ENCODE measurements around the gene DDX27.
"Not testable (repeated sequence)": the region's sequence is repeated elsewhere in the genome, so short reads cannot be mapped to it uniquely, and the experiment has no call there.

DNA sequence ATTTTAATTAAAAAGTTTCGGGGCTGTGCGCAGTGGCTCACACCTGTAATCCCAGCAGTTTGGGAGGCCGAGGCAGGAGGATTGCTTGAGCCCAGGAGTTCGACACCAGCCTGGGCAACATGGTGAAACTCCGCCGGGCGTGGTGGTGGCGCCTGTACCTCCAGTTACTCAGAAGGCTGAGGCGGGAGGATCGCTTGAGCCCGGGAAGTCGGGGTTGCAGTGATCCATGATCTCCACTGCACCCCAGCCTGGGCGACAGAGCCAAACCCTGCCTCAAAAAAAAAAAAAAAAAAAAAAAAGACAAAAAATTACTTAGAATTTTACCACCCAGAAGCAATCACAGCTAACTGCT lies 501 bp upstream of the DDX27 start:
- TF ChIP-seq, protein P1, sequence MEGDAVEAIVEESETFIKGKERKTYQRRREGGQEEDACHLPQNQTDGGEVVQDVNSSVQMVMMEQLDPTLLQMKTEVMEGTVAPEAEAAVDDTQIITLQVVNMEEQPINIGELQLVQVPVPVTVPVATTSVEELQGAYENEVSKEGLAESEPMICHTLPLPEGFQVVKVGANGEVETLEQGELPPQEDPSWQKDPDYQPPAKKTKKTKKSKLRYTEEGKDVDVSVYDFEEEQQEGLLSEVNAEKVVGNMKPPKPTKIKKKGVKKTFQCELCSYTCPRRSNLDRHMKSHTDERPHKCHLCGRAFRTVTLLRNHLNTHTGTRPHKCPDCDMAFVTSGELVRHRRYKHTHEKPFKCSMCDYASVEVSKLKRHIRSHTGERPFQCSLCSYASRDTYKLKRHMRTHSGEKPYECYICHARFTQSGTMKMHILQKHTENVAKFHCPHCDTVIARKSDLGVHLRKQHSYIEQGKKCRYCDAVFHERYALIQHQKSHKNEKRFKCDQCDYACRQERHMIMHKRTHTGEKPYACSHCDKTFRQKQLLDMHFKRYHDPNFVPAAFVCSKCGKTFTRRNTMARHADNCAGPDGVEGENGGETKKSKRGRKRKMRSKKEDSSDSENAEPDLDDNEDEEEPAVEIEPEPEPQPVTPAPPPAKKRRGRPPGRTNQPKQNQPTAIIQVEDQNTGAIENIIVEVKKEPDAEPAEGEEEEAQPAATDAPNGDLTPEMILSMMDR (IDR thresholded peaks at IDR 0.05) = not testable (repeated sequence)
- TF ChIP-seq POLR2AphosphoS5, EP300 (IDR thresholded peaks at IDR 0.05): not testable (repeated sequence)

Measured in gastroesophageal sphincter (tissue), 3 donors.